Activated naive CD4-positive, alpha-beta T cell (primary cell): ENCODE results near the gene TRIM75.
"Not testable (repeated sequence)": the region's sequence is repeated elsewhere in the genome, so short reads cannot be mapped to it uniquely, and the experiment has no call there.

ENCODE experiments used
- DNase-seq, 4 experiments: peaks; one replicate each; lab custom pipeline; 2025; lab: John Stamatoyannopoulos, UW

Gene TRIM75

GRCh38 chr4:165053645-165054044, at the start of gene TRIM75:
Gene TRIM75 (plus strand): TSS chr4:165053866. CDS start chr4:165059148, 5,282 bp downstream.
- DNase-seq, result no peak

- no peak for DNase-seq
These were observed 48.2 kb upstream of the TRIM75 start for GRCh38 chr4:165005352-165005925.

- DNase-seq, result no peak
These were observed 47.2 kb upstream of the TRIM75 start for GRCh38 chr4:165006456-165006855.

- DNase-seq, result no peak
These were observed 46.8 kb upstream of the TRIM75 start for GRCh38 chr4:165006886-165007285.

- no peak for DNase-seq
These were observed 44.0 kb upstream of the TRIM75 start for GRCh38 chr4:165009493-165010227.

GRCh38 chr4:165010487-165010886, 43.2 kb upstream of the TRIM75 start:
- no peak for DNase-seq

- no peak for DNase-seq
These were observed 42.7 kb upstream of the TRIM75 start for GRCh38 chr4:165010991-165011390.

GRCh38 chr4:165011403-165011802, 42.3 kb upstream of the TRIM75 start:
- no peak for DNase-seq

GRCh38 chr4:165013691-165014090, 40.0 kb upstream of the TRIM75 start:
- no peak for DNase-seq

GRCh38 chr4:165016971-165017370, 36.7 kb upstream of the TRIM75 start:
- DNase-seq, result no peak

- not testable (repeated sequence) for DNase-seq
These were observed 33.7 kb upstream of the TRIM75 start for GRCh38 chr4:165019995-165020394.

- not testable (repeated sequence) for DNase-seq
These were observed 27.9 kb upstream of the TRIM75 start for GRCh38 chr4:165025782-165026181.

- DNase-seq, result no peak
These were observed 25.8 kb upstream of the TRIM75 start for GRCh38 chr4:165027762-165028402.

- DNase-seq, result no peak
These were observed 22.0 kb upstream of the TRIM75 start, which contains the start of gene TRIM60 for GRCh38 chr4:165031436-165032211. Gene TRIM60 (plus strand): TSS chr4:165031999. CDS start chr4:165040073, 8,074 bp downstream.

GRCh38 chr4:165048170-165048569, 5.5 kb upstream of the TRIM75 start:
- no peak for DNase-seq

GRCh38 chr4:165052627-165053026, 1.0 kb upstream of the TRIM75 start:
- no peak for DNase-seq

- no peak for DNase-seq
These were observed 1.9 kb downstream of the TRIM75 start for GRCh38 chr4:165055601-165056000.

GRCh38 chr4:165058666-165059065, 5.0 kb downstream of the TRIM75 start:
- DNase-seq, result no peak

GRCh38 chr4:165059386-165059785, 5.7 kb downstream of the TRIM75 start:
- no peak for DNase-seq

- no peak for DNase-seq
These were observed 7.3 kb downstream of the TRIM75 start for GRCh38 chr4:165060938-165061337.

GRCh38 chr4:165070560-165070959, 16.9 kb downstream of the TRIM75 start:
- DNase-seq, result no peak

GRCh38 chr4:165073346-165073745, 19.7 kb downstream of the TRIM75 start:
- not testable (repeated sequence) for DNase-seq
